ENCODE measurements around the gene ZBTB44.

Gene ZBTB44

GRCh38 chr11:130323452-130324450 lies 9.0 kb upstream of the ZBTB44 start:
- no peak for TF ChIP-seq ZNF274 (IDR thresholded peaks at IDR 0.05; ENCODE audit: low read depth, low read length)
- no peak overlapping the region for H3K4me3 ChIP-seq (ENCODE audit: low read length)

GRCh38 chr11:130322126-130322525 lies 7.4 kb upstream of the ZBTB44 start:
- no peak for TF ChIP-seq ZNF274 (IDR thresholded peaks at IDR 0.05; ENCODE audit: low read depth, low read length)
- H3K4me3 ChIP-seq (ENCODE audit: low read length) = no peak overlapping the region

- H3K4me3 ChIP-seq (ENCODE audit: low read length) = no peak overlapping the region
- TF ChIP-seq ZNF274 (IDR thresholded peaks at IDR 0.05; ENCODE audit: low read depth, low read length) = no peak
Observed at GRCh38 chr11:130318031-130318673, 3.4 kb upstream of the ZBTB44 start.

- peak overlapping the region; percentile 69; the same call in 1 of the 2 replicates for H3K4me3 ChIP-seq (ENCODE audit: low read length)
- no peak for TF ChIP-seq ZNF274 (IDR thresholded peaks at IDR 0.05; ENCODE audit: low read depth, low read length)
Observed at GRCh38 chr11:130315354-130315970, 745 bp upstream of the ZBTB44 start.

GRCh38 chr11:130314184-130314749 lies 450 bp downstream of the ZBTB44 start:
- no peak for TF ChIP-seq ZNF274 (IDR thresholded peaks at IDR 0.05; ENCODE audit: low read depth, low read length)
- H3K4me3 ChIP-seq (ENCODE audit: low read length) = peak overlapping the region; percentile 79

GRCh38 chr11:130313383-130314183 lies 1.1 kb downstream of the ZBTB44 start:
- peak overlapping the region; percentile 79 for H3K4me3 ChIP-seq (ENCODE audit: low read length)
- no peak for TF ChIP-seq ZNF274 (IDR thresholded peaks at IDR 0.05; ENCODE audit: low read depth, low read length)

- no peak overlapping the region for H3K4me3 ChIP-seq (ENCODE audit: low read length)
- TF ChIP-seq ZNF274 (IDR thresholded peaks at IDR 0.05; ENCODE audit: low read depth, low read length) = no peak
Observed at GRCh38 chr11:130312046-130312445, 2.7 kb downstream of the ZBTB44 start.

GRCh38 chr11:130310622-130311021 lies 4.1 kb downstream of the ZBTB44 start:
- no peak for TF ChIP-seq ZNF274 (IDR thresholded peaks at IDR 0.05; ENCODE audit: low read depth, low read length)
- no peak overlapping the region for H3K4me3 ChIP-seq (ENCODE audit: low read length)

- H3K4me3 ChIP-seq (ENCODE audit: low read length) = no peak overlapping the region
- no peak for TF ChIP-seq ZNF274 (IDR thresholded peaks at IDR 0.05; ENCODE audit: low read depth, low read length)
Observed at GRCh38 chr11:130308886-130309285, 5.8 kb downstream of the ZBTB44 start.

GRCh38 chr11:130308059-130308458 lies 6.7 kb downstream of the ZBTB44 start:
- no peak overlapping the region for H3K4me3 ChIP-seq (ENCODE audit: low read length)

GRCh38 chr11:130304651-130305050 lies 10.1 kb downstream of the ZBTB44 start:
- no peak overlapping the region for H3K4me3 ChIP-seq (ENCODE audit: low read length)
- TF ChIP-seq ZNF274 (IDR thresholded peaks at IDR 0.05; ENCODE audit: low read depth, low read length) = no peak

More at GRCh38 chr11:130308059-130308458, 6.7 kb downstream of the ZBTB44 start:
- no peak for TF ChIP-seq ZNF274 (IDR thresholded peaks at IDR 0.05; ENCODE audit: low read depth, low read length)

GRCh38 chr11:130301002-130301401 lies 13.7 kb downstream of the ZBTB44 start:
- TF ChIP-seq ZNF274 (IDR thresholded peaks at IDR 0.05; ENCODE audit: low read depth, low read length) = no peak
- no peak overlapping the region; the same call in 1 of the 2 replicates for H3K4me3 ChIP-seq (ENCODE audit: low read length)

- H3K4me3 ChIP-seq (ENCODE audit: low read length) = no peak overlapping the region; the same call in 1 of the 2 replicates
- no peak for TF ChIP-seq ZNF274 (IDR thresholded peaks at IDR 0.05; ENCODE audit: low read depth, low read length)
Observed at GRCh38 chr11:130300567-130300966, 14.2 kb downstream of the ZBTB44 start.

Measured in GM08714 (cell line).